HepG2 (cell line): ENCODE results near the gene PPP2R5C. TPM values are rescaled to one million over a fixed set of nuclear protein-coding genes. Genes with fewer than 3 reads are reported as not detected.

Source experiments
- CREBL2 ChIP-seq: sonication (generic); formaldehyde crosslinking; IDR thresholded peaks from 2 replicates; pipeline ENCODE4 v1.8.1; 2023; ENCODE audit warnings: missing genetic modification reagents, mild to moderate bottlenecking, borderline replicate concordance
- EED ChIP-seq: sonication (generic); formaldehyde crosslinking; IDR thresholded peaks from 2 replicates; pipeline ENCODE4 v1.5.0; 2020; ENCODE audit warnings: mild to moderate bottlenecking, missing genetic modification reagents
- FUBP1 ChIP-seq: sonication (generic); formaldehyde crosslinking; IDR thresholded peaks from 2 replicates; pipeline ENCODE4 v1.5.1; 2020; ENCODE audit warnings: missing genetic modification reagents, mild to moderate bottlenecking, borderline replicate concordance
- HDAC1 ChIP-seq: sonication (generic); formaldehyde crosslinking; IDR thresholded peaks from 2 replicates; pipeline ENCODE4 v1.5.1; 2020; ENCODE audit warnings: mild to moderate bottlenecking, missing genetic modification reagents
- HOXD1 ChIP-seq: sonication (generic); formaldehyde crosslinking; IDR thresholded peaks from 2 replicates; pipeline ENCODE4 v1.5.0; 2020; ENCODE audit warnings: missing genetic modification reagents
- KLF9 ChIP-seq: IDR thresholded peaks from 2 replicates; pipeline ENCODE4 v1.6.1; 2016; ENCODE audit warnings: low read depth
- SIN3A ChIP-seq: IDR thresholded peaks from 2 replicates; pipeline ENCODE4 v1.6.1; 2011; ENCODE audit warnings: low read depth, mild to moderate bottlenecking, control low read depth, low read length, borderline replicate concordance
- SIN3B ChIP-seq: fragments of 150-350 bp; IDR thresholded peaks from 2 replicates; pipeline ENCODE4 v1.6.1; 2014; ENCODE audit warnings: low read length
- SIX4 ChIP-seq: sonication (generic); formaldehyde crosslinking; IDR thresholded peaks from 2 replicates; pipeline ENCODE4 v1.4.0; 2020; ENCODE audit warnings: missing genetic modification reagents
- TMF1 ChIP-seq: sonication (generic); formaldehyde crosslinking; IDR thresholded peaks from 2 replicates; pipeline ENCODE4 v1.8.1; 2022; ENCODE audit warnings: low read depth, missing genetic modification reagents
- ZBTB3 ChIP-seq: sonication (generic); formaldehyde crosslinking; IDR thresholded peaks from 2 replicates; pipeline ENCODE4 v1.4.0; 2020; ENCODE audit warnings: low read depth, mild to moderate bottlenecking, moderate library complexity, missing genetic modification reagents, borderline replicate concordance
- ZFP36 ChIP-seq: fragments of 150-350 bp; IDR thresholded peaks from 2 replicates; pipeline ENCODE4 v1.6.1; 2018; ENCODE audit warnings: borderline replicate concordance, low read length, low read depth; ENCODE audit not compliant: partially characterized antibody
- ZNF12 ChIP-seq: sonication (generic); formaldehyde crosslinking; IDR thresholded peaks from 2 replicates; pipeline ENCODE4 v1.5.0; 2020; ENCODE audit warnings: missing genetic modification reagents
- ZNF574 ChIP-seq: sonication (generic); formaldehyde crosslinking; IDR thresholded peaks from 2 replicates; pipeline ENCODE4 v1.4.0; 2020; ENCODE audit warnings: missing genetic modification reagents
- ZNF576 ChIP-seq: sonication (generic); formaldehyde crosslinking; IDR thresholded peaks from 2 replicates; pipeline ENCODE4 v1.4.0; 2020; ENCODE audit warnings: mild to moderate bottlenecking, missing genetic modification reagents
- ZUFSP ChIP-seq: sonication (generic); formaldehyde crosslinking; IDR thresholded peaks from 2 replicates; pipeline ENCODE4 v1.9.0; 2021; ENCODE audit warnings: missing genetic modification reagents, mild to moderate bottlenecking, borderline replicate concordance
- polyA plus RNA-seq, 8 experiments: library from polyadenylated mRNA; depleted of rRNA in 3 of 8; stranded (reverse) in 7 of 8; unstranded in 1 of 8; fragments of >200 nt; fragmentation: Illumina TruSeq in 4 of 8; extraction: Trizol in 4 of 8; gene quantifications; 2 replicates each; pipeline versions ENCODE4 v1.2.1 to v1.2.3, GENCODE V29; 2011 to 2016; ENCODE audit warnings: low read depth in 4 of 8, missing spikeins in 1 of 8, mixed read lengths in 1 of 8; ENCODE audit not compliant: insufficient read depth in 1 of 8
- total RNA-seq, 5 experiments: library from RNA; depleted of rRNA; stranded (reverse); fragments of >200 nt; fragmentation: Illumina TruSeq; extraction: Trizol; gene quantifications; 2 replicates each; pipeline ENCODE4 v1.2.3, GENCODE V29; 2016; ENCODE audit warnings: low read depth in 1 of 5
- TF ChIP-seq, protein P1 (sequence below): IDR thresholded peaks from 2 replicates; pipeline ENCODE4 v1.6.1; 2016; ENCODE audit warnings: low read depth, control low read depth
- TF ChIP-seq, protein P2 (sequence below): sonication (generic); formaldehyde crosslinking; IDR thresholded peaks from 2 replicates; pipeline ENCODE4 v1.4.0; 2020; ENCODE audit warnings: missing genetic modification reagents
- TF ChIP-seq, protein P3 (sequence below): fragments of 450-650 bp; IDR thresholded peaks from 2 replicates; pipeline ENCODE4 v1.6.1; 2017

The PPP2R5C gene
- total and polyA plus RNA-seq, 2 of the 13 experiments (the other 11 are each of a cell fraction or from before 2014, with no cell fraction given): 74.3 to 78.5 TPM

- TF ChIP-seq ZNF574 (CRISPR knock-in tag) (no peak; the same call in 1 of the 2 replicates), CREBL2 (CRISPR knock-in tag) (no peak), EED (no peak), ZBTB3 (CRISPR knock-in tag) (no peak), KLF9 (CRISPR knock-in tag) (no peak), ZNF12 (no peak), SIX4 (CRISPR knock-in tag) (0 out of 2 replicates have a peak, but pooled peaks have one; percentile 25), ZNF576 (CRISPR knock-in tag) (no peak), ZUFSP (no peak), SIN3B (no peak), FUBP1 (no peak), HDAC1 (peak; percentile 44; the same call in 1 of the 2 replicates), HOXD1 (CRISPR knock-in tag) (peak; percentile 90; the same call in 1 of the 2 replicates), SIN3A (no peak), ZFP36 (no peak), TMF1 (CRISPR knock-in tag) (no peak)
- TF ChIP-seq, protein P1, sequence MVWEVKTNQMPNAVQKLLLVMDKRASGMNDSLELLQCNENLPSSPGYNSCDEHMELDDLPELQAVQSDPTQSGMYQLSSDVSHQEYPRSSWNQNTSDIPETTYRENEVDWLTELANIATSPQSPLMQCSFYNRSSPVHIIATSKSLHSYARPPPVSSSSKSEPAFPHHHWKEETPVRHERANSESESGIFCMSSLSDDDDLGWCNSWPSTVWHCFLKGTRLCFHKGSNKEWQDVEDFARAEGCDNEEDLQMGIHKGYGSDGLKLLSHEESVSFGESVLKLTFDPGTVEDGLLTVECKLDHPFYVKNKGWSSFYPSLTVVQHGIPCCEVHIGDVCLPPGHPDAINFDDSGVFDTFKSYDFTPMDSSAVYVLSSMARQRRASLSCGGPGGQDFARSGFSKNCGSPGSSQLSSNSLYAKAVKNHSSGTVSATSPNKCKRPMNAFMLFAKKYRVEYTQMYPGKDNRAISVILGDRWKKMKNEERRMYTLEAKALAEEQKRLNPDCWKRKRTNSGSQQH (CRISPR knock-in tag): peak; percentile 43; the same call in 1 of the 2 replicates
- TF ChIP-seq, protein P2, sequence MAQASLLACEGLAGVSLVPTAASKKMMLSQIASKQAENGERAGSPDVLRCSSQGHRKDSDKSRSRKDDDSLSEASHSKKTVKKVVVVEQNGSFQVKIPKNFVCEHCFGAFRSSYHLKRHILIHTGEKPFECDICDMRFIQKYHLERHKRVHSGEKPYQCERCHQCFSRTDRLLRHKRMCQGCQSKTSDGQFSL (CRISPR knock-in tag): no peak
- TF ChIP-seq, protein P3, sequence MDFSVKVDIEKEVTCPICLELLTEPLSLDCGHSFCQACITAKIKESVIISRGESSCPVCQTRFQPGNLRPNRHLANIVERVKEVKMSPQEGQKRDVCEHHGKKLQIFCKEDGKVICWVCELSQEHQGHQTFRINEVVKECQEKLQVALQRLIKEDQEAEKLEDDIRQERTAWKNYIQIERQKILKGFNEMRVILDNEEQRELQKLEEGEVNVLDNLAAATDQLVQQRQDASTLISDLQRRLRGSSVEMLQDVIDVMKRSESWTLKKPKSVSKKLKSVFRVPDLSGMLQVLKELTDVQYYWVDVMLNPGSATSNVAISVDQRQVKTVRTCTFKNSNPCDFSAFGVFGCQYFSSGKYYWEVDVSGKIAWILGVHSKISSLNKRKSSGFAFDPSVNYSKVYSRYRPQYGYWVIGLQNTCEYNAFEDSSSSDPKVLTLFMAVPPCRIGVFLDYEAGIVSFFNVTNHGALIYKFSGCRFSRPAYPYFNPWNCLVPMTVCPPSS: no peak
Observed at GRCh38 chr14:101961011-101961721, 199.7 kb downstream of the PPP2R5C start (continued).
